ENCODE measurements around the gene HMGXB4.
"Not testable (repeated sequence)": the region's sequence is repeated elsewhere in the genome, so short reads cannot be mapped to it uniquely, and the experiment has no call there.

The HMGXB4 gene, protein sequence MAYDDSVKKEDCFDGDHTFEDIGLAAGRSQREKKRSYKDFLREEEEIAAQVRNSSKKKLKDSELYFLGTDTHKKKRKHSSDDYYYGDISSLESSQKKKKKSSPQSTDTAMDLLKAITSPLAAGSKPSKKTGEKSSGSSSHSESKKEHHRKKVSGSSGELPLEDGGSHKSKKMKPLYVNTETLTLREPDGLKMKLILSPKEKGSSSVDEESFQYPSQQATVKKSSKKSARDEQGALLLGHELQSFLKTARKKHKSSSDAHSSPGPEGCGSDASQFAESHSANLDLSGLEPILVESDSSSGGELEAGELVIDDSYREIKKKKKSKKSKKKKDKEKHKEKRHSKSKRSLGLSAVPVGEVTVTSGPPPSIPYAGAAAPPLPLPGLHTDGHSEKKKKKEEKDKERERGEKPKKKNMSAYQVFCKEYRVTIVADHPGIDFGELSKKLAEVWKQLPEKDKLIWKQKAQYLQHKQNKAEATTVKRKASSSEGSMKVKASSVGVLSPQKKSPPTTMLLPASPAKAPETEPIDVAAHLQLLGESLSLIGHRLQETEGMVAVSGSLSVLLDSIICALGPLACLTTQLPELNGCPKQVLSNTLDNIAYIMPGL

DNA sequence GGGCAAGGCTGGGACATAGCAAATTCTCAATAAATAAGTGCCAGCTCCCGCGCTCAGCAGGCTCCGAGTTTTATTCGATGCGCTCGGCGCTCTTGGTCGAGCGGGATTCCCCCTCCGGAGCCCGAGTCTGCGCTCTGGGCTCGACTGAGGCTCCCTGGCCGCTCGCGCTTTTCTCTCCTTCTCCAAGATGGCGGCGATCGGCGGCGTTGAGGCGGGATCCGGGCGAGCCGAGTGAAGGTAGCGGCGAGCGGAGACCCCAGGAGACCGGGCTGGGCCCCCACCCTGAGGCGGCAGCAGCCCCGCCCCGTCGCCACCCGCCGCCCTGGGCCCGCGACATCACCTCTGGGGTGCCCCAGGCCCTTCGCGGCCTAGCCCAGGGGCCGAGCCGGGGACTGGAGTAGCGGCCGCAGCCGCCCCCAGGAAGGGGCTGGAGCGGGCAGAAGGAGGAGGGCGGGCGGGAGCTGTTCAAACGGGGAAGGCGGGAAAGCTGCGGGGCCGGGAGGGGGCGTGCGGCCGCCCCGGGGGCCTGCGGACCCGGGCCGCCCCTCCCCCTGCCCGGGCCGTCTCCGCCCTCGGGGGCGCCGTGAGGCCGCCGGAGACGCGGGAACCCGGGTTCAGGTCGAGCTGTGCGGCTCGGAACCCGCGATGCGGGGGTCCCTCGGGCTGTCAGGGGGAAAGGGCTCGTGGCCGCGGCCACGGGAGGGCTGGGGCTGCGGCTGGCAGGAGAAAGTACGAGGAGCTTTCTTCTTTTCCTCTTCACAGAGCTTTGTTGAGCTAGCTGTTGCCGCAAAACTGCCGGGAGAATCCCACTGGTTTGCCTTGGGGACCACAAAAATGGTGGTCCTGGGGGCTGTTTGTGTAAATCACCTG is at the start of gene HMGXB4:
Gene HMGXB4, plus strand, starts transcription at position 173 of the 870 bp plus-strand sequence. CDS start 4,898 bp downstream, outside the sequence.
- peak; percentile 78 to 80 (median 79) for DNase-seq (ENCODE audit: low read depth in 3 of 3)

DNA sequence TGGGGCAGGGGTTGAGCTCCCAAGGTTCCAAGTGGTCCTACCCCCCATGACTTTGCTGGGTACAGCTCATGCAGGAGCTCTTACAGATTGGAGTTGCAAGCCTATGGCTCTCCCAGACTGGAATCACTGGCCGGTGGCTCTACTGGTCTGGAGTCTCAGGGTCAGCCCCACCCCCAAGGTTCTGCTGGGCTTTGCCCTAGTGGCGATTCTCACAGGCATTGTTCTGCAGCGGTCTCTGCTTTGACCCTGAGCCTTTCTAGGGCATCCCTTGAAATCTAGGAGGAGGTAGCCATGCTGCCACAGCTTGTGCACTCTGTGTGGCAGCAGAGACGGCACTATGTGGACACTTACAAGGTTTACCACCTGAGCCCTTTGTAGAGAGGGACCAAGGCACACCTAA is 49.3 kb upstream of the HMGXB4 start:
- no peak for DNase-seq (ENCODE audit: low read depth in 3 of 3)

DNA sequence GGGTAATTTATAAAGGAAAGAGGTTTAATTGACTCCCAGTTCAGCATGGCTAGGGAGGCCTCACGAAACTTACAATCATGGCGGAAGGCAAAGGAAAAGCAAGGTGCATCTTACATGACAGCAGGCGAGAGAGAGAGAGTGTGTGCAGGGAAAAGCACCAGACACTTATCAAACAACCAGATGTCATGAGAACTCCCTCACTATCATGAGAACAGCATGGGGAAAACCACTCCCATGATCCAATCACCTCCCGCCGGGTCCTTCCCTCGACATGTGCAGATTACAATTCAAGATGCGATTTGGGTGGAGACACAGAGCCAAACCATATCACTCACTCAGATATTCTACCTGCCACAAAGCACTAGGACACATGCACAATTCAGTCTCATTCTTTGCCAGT is 48.1 kb upstream of the HMGXB4 start:
- no peak for DNase-seq (ENCODE audit: low read depth in 3 of 3)

DNA sequence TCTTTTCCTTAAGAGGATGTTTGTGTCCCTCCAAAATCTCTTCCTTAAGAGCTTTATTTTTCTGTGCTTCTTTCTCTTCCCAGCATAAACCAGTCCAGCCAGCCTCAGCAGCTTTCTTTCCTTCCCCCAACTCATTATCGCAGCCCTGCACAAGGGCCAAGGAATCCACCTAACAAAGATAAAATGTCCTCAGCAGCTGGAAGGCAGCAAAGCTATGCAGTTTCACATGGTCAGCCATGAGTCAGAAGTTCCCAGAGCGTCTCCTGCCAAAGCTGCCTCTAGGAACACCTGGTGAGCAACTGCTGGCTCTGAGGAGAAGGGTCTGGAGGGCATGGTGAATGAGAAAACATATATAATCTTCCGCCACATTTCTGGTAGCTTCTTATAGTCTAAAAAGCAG is 45.3 kb upstream of the HMGXB4 start:
- no peak for DNase-seq (ENCODE audit: low read depth in 3 of 3)

DNA sequence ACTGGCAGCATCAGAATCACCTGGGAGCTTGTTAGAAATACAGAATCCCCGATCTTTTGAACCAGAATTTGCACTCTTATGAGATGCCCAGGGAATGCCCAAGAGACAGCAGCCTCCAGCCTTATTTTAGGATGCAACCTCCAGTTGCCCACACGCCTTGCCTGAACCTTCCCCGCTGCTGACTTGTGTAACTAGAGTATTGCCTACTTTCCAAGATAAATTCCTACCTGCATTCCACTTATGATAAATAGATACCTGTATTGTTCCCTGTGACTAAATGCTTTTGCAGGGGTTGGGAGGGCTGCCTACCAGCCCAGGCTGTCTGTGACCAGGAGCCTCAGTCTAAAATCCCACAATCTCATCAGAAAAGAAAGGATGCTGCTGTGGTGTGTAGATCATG is 44.3 kb upstream of the HMGXB4 start:
- DNase-seq (ENCODE audit: low read depth in 3 of 3): no peak

DNA sequence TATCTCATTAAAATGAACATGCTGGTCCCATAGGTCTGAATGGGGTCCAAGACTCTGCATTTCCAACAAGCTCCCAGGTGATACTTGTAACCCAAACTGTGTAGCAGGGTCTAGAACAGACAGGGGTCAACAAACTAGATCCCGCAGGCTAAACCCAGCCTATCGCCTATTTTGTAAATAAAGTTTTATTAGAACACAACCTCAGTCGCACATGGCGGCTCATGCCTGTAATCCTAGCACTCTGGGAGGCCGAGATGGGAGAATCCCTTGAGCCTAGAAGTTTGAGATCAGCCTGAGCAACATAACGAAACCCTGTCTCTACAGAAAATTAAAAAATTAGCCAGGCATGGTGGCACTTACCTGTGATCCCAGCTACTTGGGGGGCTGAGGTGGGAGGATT is 42.3 kb upstream of the HMGXB4 start:
- no peak for DNase-seq (ENCODE audit: low read depth in 3 of 3)

DNA sequence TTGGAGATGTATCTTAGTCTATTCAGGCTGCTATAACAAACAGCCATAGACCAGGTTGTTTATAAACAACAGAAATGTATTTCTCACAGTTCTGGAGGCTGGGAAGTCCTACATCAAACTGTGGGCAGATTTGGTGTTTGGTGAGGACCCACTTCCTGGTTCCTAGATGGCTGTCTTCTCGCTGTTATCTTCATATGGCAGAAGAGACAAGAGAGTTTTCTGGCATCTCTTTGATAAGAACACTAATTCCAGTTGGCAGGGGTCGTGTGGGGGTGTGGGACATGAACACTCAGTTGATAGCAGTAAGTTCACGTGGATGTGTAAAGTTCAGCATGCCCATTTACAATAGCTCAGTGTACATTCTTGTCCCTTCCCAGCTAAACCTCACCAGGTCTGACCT is 41.3 kb upstream of the HMGXB4 start:
- no peak for DNase-seq (ENCODE audit: low read depth in 3 of 3)

DNA sequence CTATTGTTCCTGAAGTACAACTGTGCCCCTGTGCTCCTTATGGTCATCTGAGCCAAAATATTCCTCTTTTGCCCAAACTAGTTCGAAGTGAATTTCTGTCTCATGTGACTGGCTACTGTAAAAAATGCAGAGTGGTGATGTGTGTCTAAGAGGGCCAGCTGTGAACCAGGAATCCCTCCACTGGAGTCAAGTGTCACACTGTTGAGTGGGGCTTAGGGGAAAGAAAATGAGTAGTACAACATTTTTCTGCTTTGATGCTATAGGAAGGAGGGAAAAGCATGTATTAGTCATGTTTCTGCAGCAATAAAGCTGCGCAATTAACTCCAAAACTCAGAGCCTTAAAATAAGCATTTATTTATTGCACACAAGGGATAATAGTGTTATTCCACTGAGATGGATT is 39.8 kb upstream of the HMGXB4 start:
- DNase-seq (ENCODE audit: low read depth in 3 of 3): no peak

DNA sequence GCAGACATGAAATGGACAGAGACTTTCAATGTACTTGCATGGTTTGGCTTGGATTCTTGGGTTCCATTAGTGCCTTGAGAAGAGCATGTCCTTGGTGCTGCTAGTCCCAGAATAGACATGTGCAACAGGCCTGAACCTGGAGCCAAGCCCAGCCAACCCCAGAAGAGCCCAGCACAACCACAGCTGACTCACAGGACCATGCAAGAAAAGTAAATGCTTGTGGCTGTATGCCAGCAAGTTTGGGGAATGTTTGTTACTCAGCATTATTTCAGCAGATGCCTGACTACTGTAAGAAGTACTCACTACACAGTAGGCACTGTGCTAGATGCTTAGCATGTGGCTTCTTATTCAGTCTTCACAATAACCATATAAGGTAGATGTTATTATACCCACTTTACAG is 39.2 kb upstream of the HMGXB4 start:
- no peak for DNase-seq (ENCODE audit: low read depth in 3 of 3)

DNA sequence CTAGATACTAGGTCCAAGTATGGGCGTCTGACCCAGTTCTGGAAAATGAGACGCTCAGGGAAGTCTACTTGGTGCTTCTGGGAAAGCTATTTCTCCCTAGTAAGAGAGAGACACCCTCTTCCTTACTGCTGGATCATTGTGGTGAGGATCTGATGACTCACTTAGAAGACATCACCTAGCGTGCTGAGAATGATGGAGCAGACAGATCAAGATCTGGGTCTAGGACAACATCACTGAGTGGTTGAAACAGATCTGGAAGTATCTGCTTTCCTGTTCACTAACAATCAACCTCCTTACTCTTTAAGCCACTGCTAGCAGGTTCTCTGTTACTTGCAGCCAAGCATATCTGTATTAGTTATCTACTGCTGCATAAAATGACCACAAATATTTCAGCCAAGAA is 38.3 kb upstream of the HMGXB4 start:
- no peak for DNase-seq (ENCODE audit: low read depth in 3 of 3)

DNA sequence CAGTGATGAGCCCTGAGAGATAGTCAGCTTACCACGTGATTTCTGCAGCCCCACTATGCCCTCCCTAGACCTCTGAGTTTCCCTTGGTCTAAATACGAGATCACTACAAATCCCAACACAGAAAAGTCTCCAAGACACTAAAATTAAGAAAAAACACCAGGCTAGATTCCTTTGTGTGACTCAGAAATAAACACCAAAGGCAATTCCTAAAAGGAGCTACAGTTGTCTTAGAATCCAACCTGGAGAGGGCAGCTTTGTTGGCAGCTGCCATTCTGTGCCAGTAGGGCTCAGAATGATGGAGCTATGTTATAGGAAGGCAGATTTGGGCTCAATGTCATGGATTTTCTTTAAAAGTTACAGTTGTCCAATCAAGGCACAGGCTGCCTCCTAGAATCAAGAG is 37.1 kb upstream of the HMGXB4 start:
- DNase-seq (ENCODE audit: low read depth in 3 of 3): no peak

DNA sequence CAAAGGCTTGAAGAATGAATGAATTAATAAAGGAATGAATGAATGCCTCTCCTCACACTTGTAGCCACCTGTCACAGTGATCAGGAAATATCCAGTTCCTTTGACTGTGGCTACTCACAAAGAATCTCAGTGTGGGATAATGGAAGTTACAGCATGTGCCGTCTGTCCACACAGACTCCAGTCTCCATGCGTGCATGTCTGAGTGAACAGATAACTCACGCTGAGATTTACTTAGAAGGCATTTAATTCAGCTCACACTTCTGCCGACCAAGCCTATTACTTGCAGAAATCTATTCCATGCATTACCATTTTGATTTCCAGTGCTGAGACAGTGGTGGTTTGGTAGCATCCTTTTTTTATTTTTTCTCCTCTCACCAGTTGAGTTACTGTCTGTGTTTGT is 32.3 kb upstream of the HMGXB4 start:
- no peak for DNase-seq (ENCODE audit: low read depth in 3 of 3)

DNA sequence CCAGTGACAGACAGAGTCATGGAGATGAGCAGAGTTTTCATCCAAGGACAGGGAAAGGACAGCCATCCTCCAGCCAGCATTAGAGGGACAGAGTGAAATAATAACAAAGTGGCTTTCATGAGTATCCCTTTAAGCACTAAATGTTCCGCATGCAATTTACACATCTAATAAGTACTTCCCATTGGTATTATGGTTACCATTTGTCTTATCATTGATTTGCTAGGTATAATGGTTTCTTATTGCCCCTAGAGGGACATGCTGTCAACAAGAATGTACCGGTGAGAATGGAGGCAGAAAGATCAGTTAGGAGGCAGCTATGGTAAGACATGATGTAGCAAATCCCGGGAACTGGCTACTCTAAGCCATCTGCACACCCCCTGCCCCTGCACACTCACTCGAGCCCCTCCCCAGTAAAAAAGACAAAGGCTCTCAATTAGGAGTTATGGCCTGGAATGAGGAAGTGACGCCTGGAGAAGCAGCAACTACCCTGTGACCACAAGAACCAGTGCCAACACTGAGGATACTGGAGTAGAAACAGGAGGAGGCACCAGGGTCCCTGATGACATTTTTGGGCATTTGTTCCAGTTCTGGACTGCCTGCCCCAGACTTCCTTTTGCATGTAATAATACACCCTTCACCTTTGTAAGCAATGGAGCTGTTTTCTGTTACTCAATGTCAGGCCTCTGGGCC is 30.2 kb upstream of the HMGXB4 start:
- no peak for DNase-seq (ENCODE audit: low read depth in 3 of 3)

DNA sequence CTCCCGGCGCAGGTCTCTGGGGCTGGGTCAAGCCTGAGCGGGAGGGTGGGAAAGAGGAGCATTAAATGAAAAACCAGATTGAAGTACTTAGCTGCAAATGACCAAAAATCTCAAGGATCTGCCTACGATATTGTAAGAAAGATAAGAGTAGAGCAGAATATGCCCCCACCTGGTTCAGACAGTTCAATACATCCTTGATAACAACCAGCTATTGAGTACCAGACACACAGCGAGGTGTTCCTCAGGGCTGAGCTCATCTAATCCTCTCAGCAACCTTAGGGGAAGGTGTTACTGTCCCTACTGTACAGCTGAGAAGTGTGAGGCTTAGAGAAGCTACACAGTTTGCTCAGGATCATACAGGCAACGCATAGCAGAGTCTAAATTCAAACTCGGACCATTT is 27.4 kb upstream of the HMGXB4 start:
- no peak for DNase-seq (ENCODE audit: low read depth in 3 of 3)

DNA sequence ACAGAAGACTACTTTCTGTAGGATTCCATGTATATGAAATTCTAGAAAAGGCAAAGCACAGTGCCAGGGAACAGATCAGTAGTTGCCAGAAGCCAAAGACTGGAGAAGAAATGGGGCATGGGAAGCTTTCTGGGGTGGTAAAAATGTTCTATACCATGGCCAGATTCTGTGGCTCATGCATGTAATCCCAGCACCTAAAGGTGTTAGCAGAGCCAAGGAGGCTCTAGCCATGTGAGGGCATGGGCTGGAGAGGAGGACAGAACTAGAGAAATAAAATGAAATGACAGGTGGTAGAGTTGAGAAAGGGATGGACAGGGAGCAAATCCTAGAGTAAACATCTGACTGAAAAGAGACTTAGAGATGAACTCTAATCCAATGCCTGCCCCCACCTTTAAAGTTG is 26.9 kb upstream of the HMGXB4 start:
- DNase-seq (ENCODE audit: low read depth in 3 of 3): no peak

DNA sequence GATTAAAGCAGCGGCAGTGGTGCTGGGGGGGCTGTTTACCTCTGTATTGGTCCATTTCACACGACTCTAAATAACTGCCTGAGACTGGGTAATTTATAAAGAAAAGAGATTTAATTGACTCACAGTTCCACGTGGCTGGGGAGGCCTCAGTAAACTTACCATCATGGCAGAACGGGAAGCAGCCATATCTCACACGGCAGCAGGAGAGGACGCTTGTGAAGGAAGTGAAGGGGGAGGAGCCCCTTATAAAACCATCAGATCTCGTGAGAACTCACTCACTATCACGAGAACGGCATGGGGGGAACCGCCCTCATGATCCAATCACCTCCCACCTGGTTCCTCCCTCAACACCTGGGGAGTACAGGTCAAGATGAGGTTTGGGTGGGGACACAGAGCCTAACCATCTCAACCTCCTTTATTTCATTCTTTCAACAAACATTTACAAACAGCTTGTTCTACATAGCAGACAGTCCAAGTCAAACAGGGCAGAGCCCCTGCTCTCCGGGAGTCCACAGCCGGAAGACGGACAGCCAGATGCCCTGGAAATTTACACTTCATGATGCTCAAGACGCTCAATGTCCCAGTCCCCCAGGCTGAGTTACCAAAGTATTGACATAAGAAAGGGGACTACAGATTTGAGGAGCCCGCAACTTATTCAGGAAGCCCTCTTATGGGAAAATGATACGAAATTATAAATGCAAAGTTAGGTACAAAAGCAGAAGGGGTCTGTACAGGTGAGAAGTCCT is 26.3 kb upstream of the HMGXB4 start:
- no peak for DNase-seq (ENCODE audit: low read depth in 3 of 3)

DNA sequence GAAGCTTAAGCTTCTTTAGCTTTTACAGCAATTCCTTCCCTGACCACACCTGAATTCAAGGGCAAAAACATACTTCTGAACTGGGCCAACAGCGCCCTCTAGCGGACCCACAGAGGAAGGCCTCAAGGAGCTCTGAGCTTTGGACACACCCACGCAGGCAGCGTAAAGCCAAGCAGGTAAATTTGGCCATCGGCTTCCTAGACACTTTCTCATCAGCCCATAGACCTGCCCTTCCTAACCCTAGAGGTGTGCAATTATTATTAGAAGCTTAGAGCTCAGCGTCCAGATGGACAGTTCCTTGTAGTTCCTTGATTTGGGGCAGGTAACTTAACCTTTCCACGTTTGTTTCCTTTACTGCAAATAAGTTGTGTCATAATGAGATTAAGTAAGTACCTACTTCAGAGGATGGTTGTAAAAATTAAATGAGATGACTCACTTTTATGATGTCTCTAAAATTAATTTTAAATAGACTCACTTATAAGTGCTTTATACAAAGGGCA is 25.7 kb upstream of the HMGXB4 start:
- peak; percentile 43 to 52 (median 49) for DNase-seq (ENCODE audit: low read depth in 3 of 3)

DNA sequence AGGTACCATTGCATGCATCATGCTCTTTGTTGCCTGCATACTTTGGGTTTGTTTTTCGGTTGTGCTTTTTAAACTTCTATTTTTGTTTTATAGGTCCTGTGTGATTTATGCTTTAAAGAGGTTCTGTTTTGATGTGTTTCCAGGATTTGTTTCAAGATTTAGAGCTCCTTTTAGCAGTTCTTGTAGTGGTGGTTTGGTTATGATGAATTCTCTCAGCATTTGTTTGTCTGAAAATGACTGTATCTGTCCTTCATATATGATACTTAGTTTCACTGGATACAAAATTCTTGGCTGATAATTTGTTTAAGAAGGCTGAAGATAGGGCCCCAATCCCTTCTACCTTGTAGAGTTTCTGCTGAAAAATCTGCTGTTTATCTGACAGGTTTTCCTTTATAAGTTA is 18.5 kb upstream of the HMGXB4 start:
- DNase-seq (ENCODE audit: low read depth in 3 of 3): not testable (repeated sequence)

DNA sequence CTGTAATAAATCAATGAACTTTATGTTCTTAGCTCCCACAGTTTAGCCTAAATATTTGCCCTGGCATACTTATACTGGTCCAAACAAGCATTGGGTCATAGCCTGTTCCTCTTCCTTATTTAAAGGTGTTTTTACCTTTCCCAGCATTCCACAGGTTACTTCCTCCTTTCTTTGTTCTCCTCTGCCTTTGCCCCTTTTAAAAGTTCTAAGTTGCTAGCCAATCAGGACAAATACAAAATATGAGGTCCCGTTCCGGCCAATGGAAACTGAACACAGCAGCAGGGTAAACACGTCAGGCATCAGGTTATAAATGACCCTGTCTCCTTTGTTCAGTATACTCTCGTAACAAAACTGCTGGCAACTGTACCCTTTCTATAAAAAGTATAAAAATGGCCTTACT is 12.8 kb upstream of the HMGXB4 start:
- not testable (repeated sequence) for DNase-seq (ENCODE audit: low read depth in 3 of 3)

DNA sequence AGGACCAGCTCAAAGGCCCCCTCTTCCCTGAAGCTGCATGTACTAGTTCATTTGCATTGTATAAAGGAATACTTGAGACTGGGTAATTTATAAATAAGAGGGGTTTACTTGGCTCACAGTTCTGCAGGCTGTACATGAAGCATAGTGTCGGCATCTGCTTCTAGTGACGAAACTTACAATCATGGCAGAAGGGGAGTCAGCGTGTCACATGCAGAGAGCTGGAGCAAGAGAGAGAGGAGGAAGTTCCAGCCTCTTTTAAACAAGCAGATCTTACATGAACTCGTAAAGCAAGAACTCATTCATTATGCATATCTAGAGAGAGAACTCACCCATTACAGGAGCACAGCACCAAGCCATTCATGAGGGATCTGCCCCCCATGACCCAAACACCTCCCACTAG is 7.1 kb upstream of the HMGXB4 start:
- no peak for DNase-seq (ENCODE audit: low read depth in 3 of 3)

DNA sequence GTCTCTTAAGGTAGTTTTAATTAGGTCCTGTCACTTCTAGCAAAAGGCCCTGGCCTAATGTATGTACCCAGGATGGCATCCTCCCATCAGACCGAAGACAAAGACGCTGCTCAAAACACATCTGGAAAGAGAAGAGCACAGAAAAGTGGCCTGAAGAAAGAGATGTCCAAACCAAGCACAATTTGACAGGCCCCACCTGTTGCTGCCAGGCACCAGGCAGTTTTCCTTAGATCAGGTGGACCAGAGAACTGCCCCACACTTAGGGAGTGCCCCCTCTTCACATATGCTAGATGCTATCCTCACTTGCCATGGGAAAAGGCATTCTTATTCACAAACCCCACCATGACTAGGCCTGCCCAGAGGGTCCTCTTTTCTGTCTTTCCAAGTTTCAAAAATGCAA is 3.3 kb upstream of the HMGXB4 start:
- no peak for DNase-seq (ENCODE audit: low read depth in 3 of 3)

All from stimulated activated CD4-positive, alpha-beta T cell treated with anti-CD3 and anti-CD28 coated beads, TNF-alpha, amount 100 ng/mL, for 4 hours (primary cell).